H9 (cell line): ENCODE measurements around the gene ZNF750. TPM values are rescaled to one million over a fixed set of nuclear protein-coding genes. Genes with fewer than 3 reads are reported as not detected.

ENCODE experiments used
- DNase-seq: peaks from one replicate; pipeline ENCODE4 v3.0.0-alpha.2; 2017
- H2AFZ ChIP-seq: one replicate; pipeline ENCODE4 v1.6.1; 2013; ENCODE audit warnings: mild to moderate bottlenecking, low read length, control low read depth, moderate library complexity
- H2AK5ac ChIP-seq: 2 replicates; pipeline ENCODE4 v1.6.1; 2013; ENCODE audit warnings: low read length, control low read depth, mixed read lengths; ENCODE audit not compliant: insufficient read length
- H2BK120ac ChIP-seq: one replicate; pipeline ENCODE4 v1.6.1; 2013; ENCODE audit warnings: low read depth, mild to moderate bottlenecking, low read length, control low read depth, inconsistent platforms; ENCODE audit not compliant: poor library complexity, severe bottlenecking
- H2BK12ac ChIP-seq: 2 replicates; pipeline ENCODE4 v1.6.1; 2013; ENCODE audit warnings: low read length, control low read depth, mixed read lengths, low read depth; ENCODE audit not compliant: insufficient read length
- H2BK15ac ChIP-seq: 2 replicates; pipeline ENCODE4 v1.6.1; 2013; ENCODE audit warnings: low read depth, low read length, control low read depth
- H2BK20ac ChIP-seq: one replicate; pipeline ENCODE4 v1.6.1; 2013; ENCODE audit warnings: low read depth, mild to moderate bottlenecking, low read length, control low read depth, inconsistent platforms; ENCODE audit not compliant: poor library complexity, severe bottlenecking
- H2BK5ac ChIP-seq: 2 replicates; pipeline ENCODE4 v1.6.1; 2013; ENCODE audit warnings: low read length, control low read depth, mixed read lengths; ENCODE audit not compliant: insufficient read length
- H3K14ac ChIP-seq: 2 replicates; pipeline ENCODE4 v1.6.1; 2013; ENCODE audit warnings: low read length, control low read depth; ENCODE audit not compliant: insufficient read depth
- H3K18ac ChIP-seq: 2 replicates; pipeline ENCODE4 v1.6.1; 2013; ENCODE audit warnings: low read depth, mild to moderate bottlenecking, mixed read lengths, low read length, control low read depth; ENCODE audit not compliant: insufficient read length
- H3K23ac ChIP-seq: 2 replicates; pipeline ENCODE4 v1.6.1; 2013; ENCODE audit warnings: low read length, control low read depth, mixed read lengths, low read depth; ENCODE audit not compliant: insufficient read length
- H3K23me2 ChIP-seq: 2 replicates; pipeline ENCODE4 v1.6.1; 2013; ENCODE audit warnings: low read depth, mild to moderate bottlenecking, mixed read lengths, low read length, control low read depth; ENCODE audit not compliant: insufficient read length, poor library complexity, severe bottlenecking
- H3K27ac ChIP-seq: 2 replicates; pipeline ENCODE4 v1.5.1; 2013; ENCODE audit warnings: low read length, control low read depth, mixed read lengths, low read depth; ENCODE audit not compliant: insufficient read length
- H3K27me3 ChIP-seq: 2 replicates; pipeline ENCODE4 v1.6.1; 2013; ENCODE audit warnings: low read length, control low read depth, inconsistent platforms; ENCODE audit not compliant: insufficient read depth
- H3K4ac ChIP-seq: 2 replicates; pipeline ENCODE4 v1.6.1; 2013; ENCODE audit warnings: low read depth, mild to moderate bottlenecking, control low read depth, inconsistent platforms, low read length, moderate library complexity
- H3K4me1 ChIP-seq: 2 replicates; pipeline ENCODE4 v1.6.1; 2013; ENCODE audit warnings: low read length, control low read depth, inconsistent platforms; ENCODE audit not compliant: insufficient read depth
- H3K4me2 ChIP-seq: 2 replicates; pipeline ENCODE4 v1.6.1; 2013; ENCODE audit warnings: low read length, control low read depth, mixed read lengths; ENCODE audit not compliant: insufficient read length, insufficient read depth
- H3K56ac ChIP-seq: 2 replicates; pipeline ENCODE4 v1.6.1; 2013; ENCODE audit warnings: low read depth, mild to moderate bottlenecking, mixed read lengths, low read length, control low read depth; ENCODE audit not compliant: insufficient read length
- H3K79me1 ChIP-seq: 2 replicates; pipeline ENCODE4 v1.6.1; 2013; ENCODE audit warnings: low read depth, mild to moderate bottlenecking, moderate library complexity, low read length, control low read depth, inconsistent platforms; ENCODE audit not compliant: insufficient read depth, poor library complexity, severe bottlenecking
- H3K79me2 ChIP-seq: 2 replicates; pipeline ENCODE4 v1.6.1; 2013; ENCODE audit warnings: low read length, control low read depth, inconsistent platforms; ENCODE audit not compliant: insufficient read depth
- H3K9ac ChIP-seq: 2 replicates; pipeline ENCODE4 v1.6.1; 2013; ENCODE audit warnings: low read length, control low read depth, mixed read lengths; ENCODE audit not compliant: insufficient read length; ENCODE audit errors: extremely low read depth
- H3K9me3 ChIP-seq: one replicate; pipeline ENCODE4 v1.6.1; 2013; ENCODE audit warnings: low read depth, low read length, inconsistent platforms; ENCODE audit not compliant: control insufficient read depth
- H3T11ph ChIP-seq: one replicate; pipeline ENCODE4 v1.6.1; 2013; ENCODE audit warnings: mild to moderate bottlenecking, low read length, control low read depth, inconsistent platforms
- H4K20me1 ChIP-seq: one replicate; pipeline ENCODE4 v1.6.1; 2013; ENCODE audit not compliant: control insufficient read depth, insufficient read length, insufficient read depth
- H4K5ac ChIP-seq: 2 replicates; pipeline ENCODE4 v1.6.1; 2013; ENCODE audit warnings: low read depth, mild to moderate bottlenecking, mixed read lengths, low read length, control low read depth; ENCODE audit not compliant: insufficient read length
- H4K8ac ChIP-seq: replicated peaks from 2 replicates; pipeline ENCODE4 v1.6.1; 2013; ENCODE audit warnings: low read length, control low read depth, mixed read lengths, low read depth; ENCODE audit not compliant: insufficient read length
- H4K91ac ChIP-seq: 2 replicates; pipeline ENCODE4 v1.6.1; 2013; ENCODE audit warnings: low read depth, mild to moderate bottlenecking, moderate library complexity, mixed read lengths, low read length, control low read depth; ENCODE audit not compliant: insufficient read length
- H3K27ac Mint-ChIP-seq, 3 experiments: 2 replicates in 2 of 3; 3 replicates in 1 of 3; pipeline ENCODE4 v1.8.0; 2020 to 2021; ENCODE audit warnings: mixed read lengths in 3 of 3, mild to moderate bottlenecking in 1 of 3, moderate library complexity in 1 of 3
- H3K27me3 Mint-ChIP-seq: 2 replicates; pipeline ENCODE4 v1.8.0; 2021; ENCODE audit warnings: low read depth, mild to moderate bottlenecking, moderate library complexity, mixed read lengths
- H3K36me3 Mint-ChIP-seq, 3 experiments: 2 replicates in 2 of 3; 3 replicates in 1 of 3; pipeline ENCODE4 v1.8.0; 2020 to 2021; ENCODE audit warnings: low read depth in 3 of 3, mixed read lengths in 3 of 3; ENCODE audit not compliant: insufficient read depth in 1 of 3
- H3K4me1 Mint-ChIP-seq, 2 experiments: 2 replicates each; pipeline ENCODE4 v1.8.0; 2020; ENCODE audit warnings: mixed read lengths in 2 of 2
- H3K4me3 Mint-ChIP-seq, 2 experiments: 2 replicates in 1 of 2; 3 replicates in 1 of 2; pipeline ENCODE4 v1.8.0; 2020 to 2021; ENCODE audit warnings: mild to moderate bottlenecking in 2 of 2, mixed read lengths in 2 of 2, moderate library complexity in 1 of 2
- H3K9me3 Mint-ChIP-seq, 2 experiments: 2 replicates in 1 of 2; 3 replicates in 1 of 2; pipeline ENCODE4 v1.8.0; 2020; ENCODE audit warnings: mild to moderate bottlenecking in 2 of 2, mixed read lengths in 2 of 2, moderate library complexity in 1 of 2
- WGBS: extraction: QIAGEN DNeasy Blood & Tissue Kit; methylation state at CpG from one replicate; pipeline ENCODE4 v1.1.7; 2013; ENCODE audit warnings: missing lambda C conversion rate, low lambda C conversion rate, mixed read lengths; ENCODE audit not compliant: insufficient read length; ENCODE audit errors: extremely low coverage; 5-methylcytosine and 5-hydroxymethylcytosine counted together
- total RNA-seq: library from RNA; stranded (reverse); gene quantifications from 2 replicates; pipeline ENCODE4 v1.2.1, GENCODE V29; 2021
- TF ChIP-seq, protein P1 (sequence below): fragments of 200-600 bp; sonication (generic); conservative IDR thresholded peaks from 3 replicates; pipeline ENCODE4 v1.8.0; 2021; ENCODE audit warnings: antibody characterized with exemption, mild to moderate bottlenecking

The ZNF750 gene
- total RNA-seq, 1 experiment from 2014 or later, result not detected

DNA sequence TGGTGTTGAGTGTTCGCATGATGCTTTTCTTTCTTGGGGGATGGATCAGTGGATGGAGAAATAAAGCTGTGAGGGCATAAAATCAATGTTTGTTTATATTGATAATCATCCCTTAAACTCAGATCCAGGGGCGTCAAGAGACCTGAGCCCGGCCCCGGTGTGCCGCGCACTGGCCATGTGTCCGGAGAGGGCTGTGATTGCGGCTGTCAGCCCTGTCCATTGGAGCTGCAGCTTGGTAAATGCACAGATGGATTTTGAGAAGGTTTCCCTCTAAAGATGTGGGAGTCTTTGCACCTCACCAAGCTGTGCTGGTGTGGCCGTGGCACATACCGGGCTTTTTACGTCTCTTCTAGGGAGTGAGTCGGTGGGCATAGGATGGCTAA is 21.6 kb upstream of the ZNF750 start:
- no peaks in the 10 kb centered on the region; the same call in 1 of the 2 replicates for H3K79me2 ChIP-seq
- Mint-ChIP-seq H3K27me3 (no peaks in the 10 kb centered on the region), H3K36me3 (peaks cover 5 to 8% (median 6%) of the 10 kb centered on the region in 3 experiments), H3K27ac (peak overlapping the region in 2 of 3 experiments; percentile 25 to 59; a peak in 2 of 7 replicates), H3K9me3 (no peaks in the 10 kb centered on the region), H3K4me1 (peaks cover 15 to 27% of the 10 kb centered on the region in 2 experiments), H3K4me3 (no peak overlapping the region)
- H3K14ac ChIP-seq, result no peak overlapping the region
- WGBS, result no CpG with 5 or more reads among the region's 12 CpGs
- no peak overlapping the region for H4K5ac ChIP-seq
- no peaks in the 10 kb centered on the region for H4K20me1 ChIP-seq
- H3K9ac ChIP-seq, result no peak overlapping the region
- H2AK5ac ChIP-seq, result no peak overlapping the region
- no peak overlapping the region for H2BK15ac ChIP-seq
- H3K56ac ChIP-seq, result no peak overlapping the region
- H2AFZ ChIP-seq, result no peak overlapping the region
- no peak overlapping the region for H2BK12ac ChIP-seq
- no peaks in the 10 kb centered on the region for H3K23me2 ChIP-seq
- H3K23ac ChIP-seq, result no peak overlapping the region
- no peaks in the 10 kb centered on the region for H3K27me3 ChIP-seq
- no peak overlapping the region for H3K18ac ChIP-seq
- DNase-seq, result no peak
- H3T11ph ChIP-seq, result no peak overlapping the region
- H3K4me2 ChIP-seq, result no peak overlapping the region
- H3K4ac ChIP-seq, result no peak overlapping the region
- no peak overlapping the region for H2BK120ac ChIP-seq
- H3K4me1 ChIP-seq, result no peaks in the 10 kb centered on the region
- H2BK5ac ChIP-seq, result no peak overlapping the region
- no peak overlapping the region for H4K8ac ChIP-seq
- H3K27ac ChIP-seq, result no peak overlapping the region
- H3K9me3 ChIP-seq, result no peaks in the 10 kb centered on the region
- H3K79me1 ChIP-seq, result no peaks in the 10 kb centered on the region
- TF ChIP-seq, protein P1, sequence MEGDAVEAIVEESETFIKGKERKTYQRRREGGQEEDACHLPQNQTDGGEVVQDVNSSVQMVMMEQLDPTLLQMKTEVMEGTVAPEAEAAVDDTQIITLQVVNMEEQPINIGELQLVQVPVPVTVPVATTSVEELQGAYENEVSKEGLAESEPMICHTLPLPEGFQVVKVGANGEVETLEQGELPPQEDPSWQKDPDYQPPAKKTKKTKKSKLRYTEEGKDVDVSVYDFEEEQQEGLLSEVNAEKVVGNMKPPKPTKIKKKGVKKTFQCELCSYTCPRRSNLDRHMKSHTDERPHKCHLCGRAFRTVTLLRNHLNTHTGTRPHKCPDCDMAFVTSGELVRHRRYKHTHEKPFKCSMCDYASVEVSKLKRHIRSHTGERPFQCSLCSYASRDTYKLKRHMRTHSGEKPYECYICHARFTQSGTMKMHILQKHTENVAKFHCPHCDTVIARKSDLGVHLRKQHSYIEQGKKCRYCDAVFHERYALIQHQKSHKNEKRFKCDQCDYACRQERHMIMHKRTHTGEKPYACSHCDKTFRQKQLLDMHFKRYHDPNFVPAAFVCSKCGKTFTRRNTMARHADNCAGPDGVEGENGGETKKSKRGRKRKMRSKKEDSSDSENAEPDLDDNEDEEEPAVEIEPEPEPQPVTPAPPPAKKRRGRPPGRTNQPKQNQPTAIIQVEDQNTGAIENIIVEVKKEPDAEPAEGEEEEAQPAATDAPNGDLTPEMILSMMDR, result no peak
- no peak overlapping the region for H2BK20ac ChIP-seq
- H4K91ac ChIP-seq, result no peak overlapping the region
